GM21390 (cell line): Measurements from ENCODE around the gene HOMEZ.
A peak's percentile ranks its signal among the peaks of the same experiment; 100 is the strongest.
"Not testable (repeated sequence)": the region's sequence is repeated elsewhere in the genome, so short reads cannot be mapped to it uniquely, and the experiment has no call there.

Experiments
- ATAC-seq: cut with Tn5 transposase; IDR thresholded peaks from one replicate; pipeline ENCODE4 v1.9.1; 2021; ENCODE audit not compliant: unreplicated experiment

HOMEZ gene, protein sequence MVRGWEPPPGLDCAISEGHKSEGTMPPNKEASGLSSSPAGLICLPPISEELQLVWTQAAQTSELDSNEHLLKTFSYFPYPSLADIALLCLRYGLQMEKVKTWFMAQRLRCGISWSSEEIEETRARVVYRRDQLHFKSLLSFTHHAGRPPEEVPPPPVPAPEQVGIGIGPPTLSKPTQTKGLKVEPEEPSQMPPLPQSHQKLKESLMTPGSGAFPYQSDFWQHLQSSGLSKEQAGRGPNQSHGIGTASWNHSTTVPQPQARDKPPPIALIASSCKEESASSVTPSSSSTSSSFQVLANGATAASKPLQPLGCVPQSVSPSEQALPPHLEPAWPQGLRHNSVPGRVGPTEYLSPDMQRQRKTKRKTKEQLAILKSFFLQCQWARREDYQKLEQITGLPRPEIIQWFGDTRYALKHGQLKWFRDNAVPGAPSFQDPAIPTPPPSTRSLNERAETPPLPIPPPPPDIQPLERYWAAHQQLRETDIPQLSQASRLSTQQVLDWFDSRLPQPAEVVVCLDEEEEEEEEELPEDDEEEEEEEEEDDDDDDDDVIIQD

DNA sequence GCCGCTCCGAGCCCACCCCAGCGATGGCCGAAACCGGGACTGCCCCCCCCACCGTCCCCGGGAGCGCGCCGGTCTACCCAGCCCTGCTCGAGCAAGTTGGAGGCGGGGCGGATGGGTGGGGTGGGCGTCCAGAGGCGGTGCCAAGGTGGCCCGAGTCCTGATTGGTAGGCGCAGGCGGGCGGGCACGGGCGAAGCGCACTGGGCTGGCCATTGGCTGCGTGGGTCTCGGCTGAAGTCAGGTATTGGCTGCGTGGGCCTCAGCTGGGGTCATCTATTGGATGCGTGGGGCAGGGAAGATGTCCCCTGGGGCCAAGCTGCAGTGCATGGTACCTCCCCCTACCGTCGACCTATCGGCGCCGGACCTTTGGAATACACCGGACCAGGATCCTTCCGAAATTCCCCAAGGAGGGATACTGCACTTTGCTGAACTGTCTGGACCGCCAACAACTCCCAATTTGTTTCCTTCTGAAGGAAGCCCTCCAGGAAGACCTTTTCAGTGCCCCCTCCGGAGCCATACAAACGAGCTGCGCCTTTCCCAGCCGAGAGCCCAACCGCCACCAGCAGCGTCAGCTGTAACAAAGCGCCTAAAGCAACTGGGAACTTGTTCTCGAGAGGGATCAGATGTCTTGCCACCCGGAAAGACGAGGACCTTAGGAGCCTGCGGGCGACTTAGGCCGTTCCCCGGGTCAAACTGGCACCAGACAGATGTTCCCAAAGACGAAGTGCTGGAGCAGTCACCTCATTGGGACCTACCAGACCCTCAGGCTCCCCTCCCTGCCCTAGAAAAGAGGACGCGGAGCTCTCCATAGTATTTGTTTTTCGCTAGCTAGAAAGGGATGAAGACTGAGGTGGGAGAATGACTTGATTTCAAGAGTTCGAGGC, at the start of gene HOMEZ:
HOMEZ (minus strand) TSS at position 113 of the 882 bp plus-strand sequence. CDS start 180 bp downstream, outside the sequence.
- ATAC-seq = peak; percentile 97

DNA sequence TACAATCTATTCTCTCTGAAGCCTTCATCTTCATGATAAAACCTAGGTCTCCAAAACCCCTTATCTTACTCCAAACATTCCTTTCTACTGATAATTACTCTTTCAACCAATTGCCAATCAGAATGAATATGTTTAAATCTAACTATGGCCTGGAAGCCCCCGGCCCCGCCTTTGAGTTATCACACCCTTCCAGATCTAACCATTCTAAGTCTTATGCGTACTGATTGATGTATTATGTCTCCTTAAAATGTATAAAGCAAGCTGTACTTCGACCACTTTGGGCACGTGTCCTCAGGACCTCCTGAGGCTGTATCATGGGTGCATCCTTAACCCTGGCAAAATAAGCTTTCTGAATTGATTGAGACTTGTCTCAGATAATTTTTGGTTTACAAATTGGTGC, 49.7 kb upstream of the HOMEZ start:
- ATAC-seq = no peak

DNA sequence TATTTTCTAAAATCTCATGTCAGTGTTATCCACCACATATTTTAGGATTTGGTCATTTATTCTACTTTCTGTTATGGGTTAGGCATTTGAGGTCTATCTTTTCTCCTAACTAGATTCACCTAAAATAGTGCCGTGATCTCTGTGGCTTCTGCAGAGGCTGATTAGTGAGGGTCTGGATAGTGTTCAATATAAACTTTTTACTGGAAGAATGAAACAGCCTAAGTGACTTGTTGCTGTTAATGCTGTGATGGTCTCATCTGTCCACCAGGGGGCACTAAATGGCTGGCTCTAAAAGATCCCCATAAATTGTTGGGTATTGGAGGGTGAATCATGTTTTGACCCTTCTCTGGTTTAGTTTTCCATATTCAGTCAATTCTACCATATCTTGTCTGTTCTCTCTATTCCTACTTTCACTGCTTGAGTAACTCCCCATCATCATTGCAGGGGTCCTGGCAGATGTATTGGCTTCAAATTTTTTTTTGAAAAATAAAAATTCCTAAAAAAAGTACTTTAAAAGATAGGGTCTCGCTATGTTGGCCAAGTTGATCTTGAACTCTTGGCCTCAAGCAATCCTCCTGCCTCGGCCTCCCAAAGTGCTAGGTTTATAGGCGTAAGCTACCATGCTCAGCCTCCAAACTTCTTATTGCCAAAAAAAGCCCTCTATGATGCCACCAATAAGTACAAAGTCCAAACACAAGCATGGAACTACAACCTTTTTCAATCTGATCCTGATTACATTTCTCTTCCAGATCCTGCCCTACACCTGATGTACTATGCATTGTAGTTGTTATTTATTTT, 42.2 kb upstream of the HOMEZ start:
- no peak for ATAC-seq

DNA sequence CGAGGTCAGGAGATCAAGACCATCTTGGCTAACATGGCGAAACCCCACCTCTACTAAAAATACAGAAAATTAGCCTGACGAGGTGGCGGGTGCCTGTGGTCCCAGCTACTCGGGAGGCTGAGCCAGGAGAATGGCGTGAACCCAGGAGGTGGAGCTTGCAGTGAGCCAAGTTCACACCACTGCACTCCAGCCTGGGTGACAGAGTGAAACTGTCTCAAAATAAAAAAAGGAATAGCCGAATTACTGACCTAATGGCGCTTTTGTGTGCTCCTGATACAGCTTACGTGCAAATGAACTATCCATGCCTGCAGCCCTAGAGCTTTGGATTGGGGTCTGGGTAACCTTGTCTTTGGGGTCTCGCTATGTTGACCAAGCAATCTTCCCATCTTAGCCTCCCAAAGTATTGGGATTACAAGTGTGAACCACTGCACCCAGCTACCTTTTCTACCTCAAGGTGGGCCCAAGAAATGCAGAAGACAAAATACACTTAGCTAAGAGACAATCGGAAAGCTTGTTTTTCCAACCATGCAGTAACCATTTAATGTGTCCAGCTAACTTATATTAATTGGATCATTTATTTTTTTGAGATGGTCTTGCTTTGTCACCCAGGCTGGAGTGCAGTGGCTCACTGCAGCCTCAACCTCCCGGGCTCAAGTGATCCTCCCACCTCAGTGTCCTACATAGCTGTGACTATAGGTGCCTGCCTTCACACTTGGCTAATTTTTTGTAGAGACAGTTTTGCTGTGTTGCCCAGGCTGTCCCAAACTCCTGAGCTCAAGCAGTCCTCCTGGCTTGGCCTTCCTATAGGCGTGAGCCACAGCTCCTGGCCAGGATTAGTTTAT, 40.8 kb upstream of the HOMEZ start:
- ATAC-seq = no peak

DNA sequence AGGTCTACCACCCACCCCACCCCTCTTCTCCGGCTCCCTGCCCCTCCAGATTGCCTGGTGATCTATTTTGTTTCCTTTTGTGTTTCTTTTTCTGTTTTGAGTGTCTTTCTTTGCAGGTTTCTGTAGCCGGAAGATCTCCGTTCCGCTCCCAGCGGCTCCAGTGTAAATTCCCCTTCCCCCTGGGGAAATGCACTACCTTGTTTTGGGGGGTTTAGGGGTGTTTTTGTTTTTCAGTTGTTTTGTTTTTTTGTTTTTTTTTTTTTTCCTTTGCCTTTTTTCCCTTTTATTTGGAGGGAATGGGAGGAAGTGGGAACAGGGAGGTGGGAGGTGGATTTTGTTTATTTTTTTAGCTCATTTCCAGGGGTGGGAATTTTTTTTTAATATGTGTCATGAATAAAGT, 39.8 kb upstream of the HOMEZ start:
- ATAC-seq = not testable (repeated sequence)

DNA sequence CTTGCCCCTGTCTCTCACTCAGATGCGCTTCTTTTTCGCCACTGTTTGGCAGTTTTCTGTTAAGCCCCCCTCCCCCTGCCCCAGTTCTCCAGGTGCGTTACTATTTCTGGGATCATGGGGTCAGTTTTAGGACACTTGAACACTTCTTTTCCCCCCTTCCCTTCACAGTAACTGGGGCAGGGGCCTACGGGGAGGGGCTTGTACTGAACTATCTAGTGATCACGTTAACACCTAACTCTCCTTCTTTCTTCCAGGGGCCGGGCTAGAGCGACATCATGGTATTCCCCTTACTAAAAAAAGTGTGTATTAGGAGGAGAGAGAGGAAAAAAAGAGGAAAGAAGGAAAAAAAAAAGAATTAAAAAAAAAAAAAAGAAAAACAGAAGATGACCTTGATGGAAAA, 39.1 kb upstream of the HOMEZ start:
- no peak for ATAC-seq

DNA sequence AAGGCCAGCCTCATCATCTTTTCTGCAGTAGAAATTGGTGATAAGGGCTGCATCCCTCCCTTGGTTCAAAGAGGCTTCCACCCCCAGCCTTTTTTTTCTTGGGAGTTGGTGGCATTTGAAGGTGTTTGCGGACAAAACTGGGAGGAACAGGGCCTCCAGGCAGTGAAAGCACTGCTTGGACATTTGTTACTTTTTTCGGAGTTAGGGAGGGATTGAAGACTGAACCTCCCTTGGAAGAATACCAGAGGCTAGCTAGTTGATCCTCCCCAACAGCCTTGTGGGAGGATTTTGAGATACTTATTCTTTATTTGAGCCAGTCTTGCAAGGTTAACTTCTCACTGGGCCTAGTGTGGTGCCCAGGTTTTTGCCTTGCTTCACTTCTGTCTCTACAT, 38.5 kb upstream of the HOMEZ start:
- ATAC-seq = no peak

DNA sequence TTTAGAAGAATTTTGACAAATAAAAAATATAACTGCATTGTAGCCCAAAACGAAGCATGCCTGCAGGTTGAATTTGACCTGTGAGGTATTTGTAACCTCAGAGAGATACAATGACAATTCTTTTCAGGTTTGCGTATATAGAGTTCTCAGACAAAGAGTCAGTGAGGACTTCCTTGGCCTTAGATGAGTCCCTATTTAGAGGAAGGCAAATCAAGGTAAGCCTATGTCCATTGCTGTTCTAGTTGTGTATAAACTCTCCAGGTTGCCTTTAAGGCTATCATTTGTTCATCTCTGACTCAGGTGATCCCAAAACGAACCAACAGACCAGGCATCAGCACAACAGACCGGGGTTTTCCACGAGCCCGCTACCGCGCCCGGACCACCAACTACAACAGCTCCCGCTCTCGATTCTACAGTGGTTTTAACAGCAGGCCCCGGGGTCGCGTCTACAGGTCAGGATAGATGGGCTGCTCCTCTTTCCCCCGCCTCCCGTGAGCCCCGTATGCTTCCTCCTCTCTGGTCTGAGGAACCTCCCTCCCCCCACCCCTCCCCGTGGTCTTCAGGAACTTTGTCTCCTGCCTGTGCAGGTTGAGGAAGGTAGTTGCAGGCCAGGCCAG, 38.0 kb upstream of the HOMEZ start:
- ATAC-seq = no peak

DNA sequence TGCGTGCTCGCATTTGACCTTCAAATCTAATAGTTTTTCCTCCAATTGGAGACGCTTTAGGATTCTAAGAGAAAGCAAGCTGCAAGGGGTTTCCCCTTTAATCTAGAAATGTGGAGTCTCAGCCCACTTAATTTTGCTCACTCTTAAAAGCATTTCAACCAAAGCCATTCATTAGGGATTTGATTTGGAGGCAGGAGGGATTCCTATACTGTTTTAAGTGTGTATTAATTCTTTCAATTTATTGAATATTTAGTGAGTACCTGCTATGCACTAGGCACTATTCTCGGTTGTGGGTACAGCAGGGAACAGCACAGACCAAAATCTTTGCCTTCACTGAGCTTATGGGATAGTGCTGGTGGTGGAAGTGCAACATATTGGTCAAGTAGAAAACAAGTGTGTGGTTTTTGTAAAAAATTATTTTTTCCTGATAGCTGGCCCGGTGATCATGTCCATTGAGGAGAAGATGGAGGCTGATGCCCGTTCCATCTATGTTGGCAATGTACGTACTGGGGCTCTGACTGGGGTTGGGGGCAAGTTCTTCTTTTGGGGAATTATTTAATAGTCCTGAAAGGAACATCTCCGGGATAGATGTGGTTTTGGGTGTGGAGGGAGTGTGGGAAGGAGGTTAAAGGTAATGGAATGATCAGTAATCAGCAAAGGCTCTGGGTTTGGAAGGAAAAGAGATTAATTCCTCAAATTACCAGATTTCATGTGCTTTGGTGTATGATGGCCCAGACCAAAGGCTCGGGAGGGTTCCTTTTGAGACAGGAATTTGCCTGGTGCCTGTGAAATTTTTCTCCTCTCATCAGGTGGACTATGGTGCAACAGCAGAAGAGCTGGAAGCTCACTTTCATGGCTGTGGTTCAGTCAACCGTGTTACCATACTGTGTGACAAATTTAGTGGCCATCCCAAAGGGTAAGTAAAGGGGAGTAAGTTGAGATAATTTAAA, 36.9 kb upstream of the HOMEZ start:
- no peak for ATAC-seq

DNA sequence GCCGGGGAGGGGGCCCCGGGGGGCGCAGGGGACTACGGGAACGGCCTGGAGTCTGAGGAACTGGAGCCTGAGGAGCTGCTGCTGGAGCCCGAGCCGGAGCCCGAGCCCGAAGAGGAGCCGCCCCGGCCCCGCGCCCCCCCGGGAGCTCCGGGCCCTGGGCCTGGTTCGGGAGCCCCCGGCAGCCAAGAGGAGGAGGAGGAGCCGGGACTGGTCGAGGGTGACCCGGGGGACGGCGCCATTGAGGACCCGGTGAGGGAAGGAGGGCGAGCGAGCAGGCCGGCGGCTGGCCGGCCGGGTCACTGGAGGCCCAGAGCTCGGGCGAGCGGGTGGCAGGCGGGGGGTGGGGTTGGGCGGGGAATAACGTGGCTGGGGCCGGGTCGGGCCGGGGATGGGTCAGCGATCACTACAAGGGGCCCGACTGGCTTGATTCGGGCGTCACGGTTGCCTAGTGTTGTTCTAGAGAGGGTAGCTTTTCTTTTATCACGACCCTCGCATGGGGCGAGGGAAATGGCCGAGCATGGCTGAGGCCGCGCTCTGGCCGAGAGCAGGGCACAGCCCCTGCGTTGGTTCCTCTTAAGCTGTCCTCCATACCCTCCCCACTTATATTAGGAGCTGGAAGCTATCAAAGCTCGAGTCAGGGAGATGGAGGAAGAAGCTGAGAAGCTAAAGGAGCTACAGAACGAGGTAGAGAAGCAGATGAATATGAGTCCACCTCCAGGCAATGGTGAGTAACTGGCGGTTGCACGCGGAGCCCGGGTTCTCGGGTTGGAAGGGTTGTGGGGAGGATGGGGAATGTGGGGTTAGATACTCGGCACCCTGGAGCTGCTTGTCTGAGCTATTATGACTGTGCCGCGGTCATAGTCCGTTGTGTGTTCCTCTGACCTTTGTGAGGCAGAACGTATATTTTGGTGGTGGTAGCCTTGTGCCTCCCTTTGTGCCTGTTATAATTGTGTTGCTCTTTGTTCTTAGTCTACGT, 35.9 kb upstream of the HOMEZ start:
- peak; percentile 0 for ATAC-seq

DNA sequence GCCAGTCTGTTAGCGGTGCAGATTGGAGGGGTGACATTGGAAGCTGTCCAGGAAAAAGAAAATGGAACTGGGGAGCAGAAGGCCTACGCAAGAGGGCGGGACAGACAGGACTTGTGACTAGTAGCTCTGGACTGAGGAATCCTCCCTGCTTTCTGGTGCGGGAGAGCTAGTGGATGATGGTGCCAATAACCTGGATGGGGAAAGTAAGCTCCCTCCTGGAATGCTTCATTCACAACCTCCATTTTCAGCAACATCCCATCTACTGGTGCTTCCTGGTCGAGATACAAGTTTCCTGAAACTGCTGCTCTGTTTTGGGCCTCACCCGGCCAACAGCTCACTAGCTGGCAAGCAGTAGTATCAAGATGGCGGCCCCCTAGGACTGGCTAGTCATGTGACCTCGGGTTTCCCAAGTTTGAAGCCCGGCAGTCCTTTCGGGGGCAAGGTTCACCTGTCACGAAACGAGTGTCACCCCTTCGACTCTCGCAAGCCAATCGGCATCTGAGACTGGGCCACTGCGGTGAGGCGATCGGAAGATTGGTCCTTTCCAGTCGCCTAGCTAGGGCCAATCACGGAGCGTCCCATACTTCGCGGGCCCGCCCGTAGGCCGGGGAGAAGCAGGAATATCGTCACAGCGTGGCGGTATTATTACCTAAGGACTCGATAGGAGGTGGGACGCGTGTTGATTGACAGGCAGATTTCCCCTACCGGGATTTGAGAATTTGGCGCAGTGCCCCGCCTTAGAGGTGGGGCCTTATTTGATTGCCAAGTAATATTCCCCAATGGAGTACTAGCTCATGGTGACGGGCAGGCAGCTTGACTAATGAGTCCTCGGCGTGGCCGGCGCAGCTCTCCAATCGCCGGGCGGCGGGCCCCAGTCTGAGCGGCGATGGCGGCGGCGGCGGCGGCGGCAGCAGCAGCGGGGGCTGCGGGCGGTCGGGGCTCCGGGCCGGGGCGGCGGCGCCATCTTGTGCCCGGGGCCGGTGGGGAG, 34.9 kb upstream of the HOMEZ start, which contains the start of gene PABPN1:
PABPN1 (plus strand) TSS at position 874 of the 988 bp plus-strand sequence; CDS start at position 887, 13 bp downstream.
- ATAC-seq = peak; percentile 87

DNA sequence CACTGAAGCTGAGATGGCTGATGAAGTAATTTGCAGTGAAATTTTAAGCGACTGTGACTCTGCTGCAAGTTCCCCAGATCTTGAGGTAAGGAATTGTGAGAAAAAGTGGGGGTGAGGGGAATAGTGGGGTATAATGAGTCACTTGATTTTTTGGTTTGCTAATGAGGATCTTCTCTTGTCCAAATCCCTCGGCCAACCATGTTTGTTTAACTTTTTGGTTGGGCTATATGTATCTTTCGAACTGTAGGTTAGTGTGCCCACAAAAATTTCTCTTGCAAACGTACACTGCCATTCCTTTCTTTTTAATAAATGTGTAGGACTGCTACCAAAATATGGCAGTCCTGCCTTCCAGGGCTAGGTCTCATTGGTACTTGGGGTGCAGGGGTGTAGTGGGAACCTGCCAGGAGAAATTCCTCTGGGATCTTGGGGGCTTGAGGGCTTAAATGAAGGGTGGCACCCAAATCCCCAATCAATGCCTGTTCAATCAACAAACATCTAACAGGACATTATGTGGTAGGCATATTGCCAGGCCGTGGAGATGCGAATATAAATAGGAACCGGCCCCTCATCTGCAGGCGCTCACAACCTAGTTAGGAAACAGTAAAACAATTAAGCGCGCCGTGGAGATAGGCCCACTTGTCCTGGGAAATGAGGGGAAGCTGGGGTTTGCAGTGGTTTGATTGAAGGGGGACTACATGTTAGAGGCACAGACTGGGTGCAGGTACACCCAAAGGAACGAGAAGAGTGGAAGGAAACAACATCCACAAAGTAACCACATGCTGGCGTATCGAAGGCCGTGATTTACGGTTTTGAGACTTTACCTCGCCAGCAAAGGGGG, 34.0 kb upstream of the HOMEZ start:
- ATAC-seq = no peak

DNA sequence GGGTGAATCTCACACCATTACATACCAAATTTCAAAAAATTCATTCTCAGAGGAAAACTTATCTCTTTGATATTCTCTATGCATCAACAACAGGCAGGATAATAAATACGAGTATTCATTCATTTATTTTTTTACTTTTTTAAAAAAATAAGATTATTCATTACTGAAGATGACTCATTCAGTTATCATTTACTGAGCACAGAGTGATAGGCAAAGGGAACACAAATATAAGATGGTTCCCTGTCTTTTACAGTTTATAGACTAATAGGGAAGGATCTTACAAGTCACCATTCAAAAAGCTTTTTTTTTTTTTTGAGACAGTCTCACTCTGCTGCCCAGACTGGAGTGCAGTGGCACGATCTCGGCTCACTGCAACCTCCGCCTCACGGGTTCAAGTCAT, 30.4 kb upstream of the HOMEZ start:
- ATAC-seq = no peak

DNA sequence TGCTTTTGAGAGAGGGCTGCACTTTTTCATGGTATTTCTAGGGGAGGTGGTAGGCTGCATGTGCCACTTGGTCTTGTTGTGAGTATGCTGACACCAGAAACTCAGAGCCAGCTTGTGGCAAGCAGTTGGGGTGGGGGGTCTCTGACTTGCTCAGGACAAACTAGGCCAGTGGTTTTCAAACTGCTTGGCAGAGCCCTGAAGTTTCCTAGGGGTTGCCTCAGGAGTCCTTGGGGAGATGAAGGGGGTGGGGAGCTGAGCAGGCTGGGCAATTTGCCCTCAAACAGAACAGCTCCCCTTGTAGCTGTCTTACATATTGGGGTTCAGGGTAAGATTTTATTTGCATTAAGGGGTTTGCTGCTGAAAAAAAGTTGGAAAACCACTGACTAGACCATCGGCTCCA, 24.6 kb upstream of the HOMEZ start:
- ATAC-seq = no peak
